IPS-NIHi7 (cell line): ENCODE results near the gene ADAM8.
A peak's percentile ranks its signal among the peaks of the same experiment; 100 is the strongest.
"Not testable (repeated sequence)": the region's sequence is repeated elsewhere in the genome, so short reads cannot be mapped to it uniquely, and the experiment has no call there.

Experiments
- DNase-seq: peaks from one replicate; pipeline ENCODE4 v3.0.0; 2012; ENCODE audit warnings: mixed read lengths; ENCODE audit errors: extremely low spot score

ADAM8 gene

DNA sequence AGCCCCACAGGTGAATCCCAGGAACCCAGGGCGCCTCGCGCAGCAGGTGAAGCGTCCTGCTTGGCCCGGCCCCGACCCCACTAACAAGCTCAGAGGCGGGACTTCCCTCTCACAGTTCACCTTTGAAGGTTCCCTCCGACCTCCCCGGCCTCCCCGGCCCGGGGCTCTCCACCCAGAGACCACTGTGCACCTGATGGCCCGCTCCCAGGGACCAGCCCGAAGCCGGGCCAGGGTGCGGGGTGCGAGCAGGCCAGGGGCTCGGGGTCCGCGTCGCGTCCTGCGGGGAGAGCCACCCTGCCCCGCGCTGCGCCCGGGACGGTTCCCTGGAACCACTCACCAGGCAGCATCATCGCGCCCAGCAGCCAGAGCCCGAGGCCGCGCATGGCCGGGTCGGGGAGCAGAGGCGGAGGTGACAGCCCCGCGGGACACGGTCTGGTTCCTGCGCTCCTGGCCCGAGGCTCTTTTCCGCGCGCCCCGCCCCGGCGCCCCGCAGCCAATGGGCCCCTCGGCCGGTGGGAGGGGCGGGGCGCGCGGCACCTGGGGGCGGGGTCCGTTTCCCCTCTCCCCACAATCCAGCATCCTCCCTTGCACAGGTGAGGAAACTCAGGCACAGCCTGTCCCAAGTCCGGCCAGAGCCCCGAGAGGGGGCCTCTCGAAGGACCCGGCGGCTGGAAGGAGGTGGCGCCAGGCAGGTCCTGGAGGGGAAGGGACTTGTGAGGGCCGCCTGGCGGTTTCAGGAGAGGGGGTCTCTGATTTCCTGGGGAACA, at the start of gene ADAM8:
ADAM8 (minus strand) TSS at position 434 of the 767 bp plus-strand sequence; CDS start at position 383, 51 bp downstream.
- DNase-seq, result peak; percentile 97

DNA sequence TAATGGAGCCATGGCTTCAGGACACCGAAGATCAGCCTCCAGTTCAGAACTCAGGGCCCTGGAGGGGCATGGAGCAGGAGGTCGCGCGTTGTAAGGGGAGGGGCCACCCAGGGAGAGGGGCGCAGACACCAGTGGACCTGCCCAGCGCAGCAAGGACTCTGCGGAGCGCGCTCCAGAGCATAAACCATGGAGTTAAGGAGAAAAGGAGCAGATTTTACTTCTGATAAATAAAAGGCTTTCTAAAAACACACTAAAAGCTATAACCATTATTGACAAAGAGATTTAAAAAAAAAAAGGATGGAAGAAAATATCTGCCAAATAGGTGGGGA, 49.5 kb upstream of the ADAM8 start:
- DNase-seq, result no peak

DNA sequence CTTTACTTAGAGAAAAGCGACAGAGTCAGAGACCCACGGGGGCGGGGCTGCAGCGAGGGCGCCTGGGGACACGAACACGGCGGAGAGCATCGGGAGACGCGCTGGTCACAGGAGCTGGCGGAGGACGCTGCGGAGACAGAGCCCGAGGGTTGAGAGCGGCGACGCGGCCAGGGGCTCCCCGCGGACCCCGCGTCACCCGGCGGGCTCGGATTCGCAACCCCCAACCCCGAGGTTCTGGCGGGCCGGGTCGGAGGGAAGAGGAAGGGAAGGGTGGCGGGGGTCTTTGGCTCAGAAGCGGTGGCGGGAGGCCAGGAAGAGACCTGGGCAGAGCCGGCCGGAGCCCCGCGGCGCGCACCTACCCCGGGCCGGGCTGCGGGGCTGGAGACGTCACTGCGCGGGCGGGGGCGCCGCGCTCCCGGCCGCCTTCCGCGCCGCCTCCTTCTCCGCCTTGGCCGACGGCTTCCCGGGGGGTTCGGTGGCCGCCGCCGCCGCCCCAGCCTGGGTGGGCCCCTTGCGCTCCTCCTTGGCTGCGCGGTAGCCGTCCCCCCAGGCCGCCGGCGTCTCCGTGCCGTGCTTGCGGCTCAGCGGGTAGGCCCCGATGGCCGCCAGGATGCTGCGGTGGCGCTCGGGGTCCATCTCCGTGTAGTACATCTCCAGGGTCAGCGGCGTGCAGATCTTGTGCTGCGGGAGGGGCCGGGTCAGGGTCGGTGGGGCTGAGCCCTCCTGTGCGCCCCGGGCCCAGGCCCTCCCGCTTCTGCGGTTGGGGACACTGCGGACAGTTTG, 49.0 kb upstream of the ADAM8 start:
- no peak for DNase-seq

DNA sequence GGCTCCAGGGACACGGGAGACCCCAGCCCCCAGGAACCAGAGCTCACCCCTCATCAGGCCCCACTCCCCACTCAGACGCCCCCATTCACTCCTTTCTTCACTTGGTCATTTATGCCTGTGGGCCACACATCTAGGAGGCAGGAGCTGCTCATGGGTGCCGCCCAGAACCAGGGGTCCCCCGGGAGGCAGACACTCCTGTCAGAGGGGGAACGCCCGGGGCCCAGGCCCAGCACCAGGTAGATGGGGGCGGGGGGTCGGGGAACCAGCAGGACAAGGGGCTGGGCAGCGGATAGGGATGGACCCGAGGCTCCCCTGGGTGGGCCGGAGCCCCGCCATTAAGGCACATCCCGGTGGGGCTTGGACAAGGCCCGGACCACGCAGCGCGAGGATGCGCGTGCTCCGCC, 48.2 kb upstream of the ADAM8 start:
- no peak for DNase-seq

DNA sequence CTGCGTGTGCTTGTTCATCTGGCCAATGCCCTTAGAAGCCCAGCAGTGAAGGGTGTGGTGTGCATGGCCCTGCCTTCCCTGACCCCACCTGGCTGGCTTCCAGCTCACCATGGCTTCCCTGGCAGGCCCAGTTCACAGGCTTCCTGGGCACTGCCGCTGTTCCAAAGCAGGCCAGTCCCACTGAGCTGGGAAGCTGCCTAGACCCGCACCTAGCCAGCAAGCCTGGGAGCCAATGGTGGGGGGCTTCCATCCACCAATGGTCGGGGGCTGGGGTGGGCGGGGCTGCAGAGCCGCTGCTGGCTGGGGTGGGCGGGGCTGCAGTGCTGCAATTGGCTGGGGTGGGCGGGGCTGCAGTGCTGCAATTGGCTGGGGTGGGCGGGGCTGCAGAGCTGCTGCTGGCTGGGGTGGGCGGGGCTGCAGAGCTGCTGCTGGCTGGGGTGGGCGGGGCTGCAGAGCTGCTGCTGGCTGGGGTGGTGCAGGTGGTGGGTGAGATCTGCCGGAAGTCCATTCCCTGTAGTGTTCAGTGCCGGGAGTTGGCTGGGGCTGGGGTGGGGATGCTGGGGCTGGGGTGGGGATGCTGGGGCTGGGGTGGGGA, 47.6 kb upstream of the ADAM8 start:
- peak; percentile 66 for DNase-seq

DNA sequence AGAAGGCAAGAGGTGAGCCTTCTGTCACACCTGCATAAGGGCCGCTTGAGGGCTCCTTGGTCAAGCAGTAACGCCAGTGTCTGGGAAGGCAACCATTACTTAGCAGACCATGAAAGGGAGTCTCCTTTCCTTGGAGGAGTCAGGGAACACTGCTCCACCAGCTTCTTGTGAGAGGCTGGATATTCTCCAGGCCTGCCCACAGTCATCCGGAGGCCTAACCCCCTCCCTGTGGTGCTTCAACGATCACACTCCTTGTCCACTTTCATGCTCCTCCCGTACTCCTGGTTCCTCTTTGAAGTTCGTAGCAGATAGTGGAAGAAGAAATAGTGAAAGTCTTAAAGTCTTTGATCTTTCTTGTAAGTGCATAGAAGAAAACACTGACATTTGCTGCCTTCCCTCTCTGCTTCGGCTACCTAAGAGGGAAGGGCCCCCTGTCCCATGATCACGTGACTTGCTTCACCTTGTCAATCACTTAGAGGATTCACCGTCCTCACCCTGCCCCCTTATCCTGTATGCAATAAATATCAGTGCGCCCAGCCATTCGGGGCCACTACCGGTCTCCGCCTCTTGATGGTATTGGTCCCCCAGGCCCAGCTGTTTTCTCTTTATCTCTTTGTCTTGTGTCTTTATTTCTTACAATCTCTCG, 45.5 kb upstream of the ADAM8 start:
- DNase-seq, result not testable (repeated sequence)

DNA sequence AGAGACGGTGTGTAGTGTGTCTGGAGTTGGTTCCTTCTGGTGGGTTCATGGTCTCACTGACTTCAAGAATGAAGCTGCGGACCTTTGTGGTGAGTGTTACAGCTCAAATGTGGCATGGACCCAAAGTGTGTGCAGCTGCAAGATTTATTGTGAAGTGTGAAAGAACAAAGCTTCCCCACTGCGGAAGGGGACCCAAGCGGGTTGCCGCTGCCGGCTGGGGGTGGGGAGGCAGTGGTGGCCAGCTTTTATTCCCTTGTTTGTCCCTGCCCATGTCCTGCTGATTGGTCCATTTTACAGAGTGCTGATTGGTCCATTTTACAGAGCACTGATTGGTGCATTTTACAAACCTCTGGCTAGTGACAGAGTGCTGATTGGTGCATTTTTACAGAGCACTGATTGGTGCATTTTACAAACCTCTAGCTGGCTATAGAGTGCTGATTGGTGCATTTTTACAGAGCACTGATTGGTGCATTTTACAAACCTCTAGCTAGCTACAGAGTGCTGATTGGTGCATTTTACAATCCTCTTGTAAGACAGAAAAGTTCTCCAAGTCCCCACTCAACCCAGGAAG, 44.3 kb upstream of the ADAM8 start:
- not testable (repeated sequence) for DNase-seq

DNA sequence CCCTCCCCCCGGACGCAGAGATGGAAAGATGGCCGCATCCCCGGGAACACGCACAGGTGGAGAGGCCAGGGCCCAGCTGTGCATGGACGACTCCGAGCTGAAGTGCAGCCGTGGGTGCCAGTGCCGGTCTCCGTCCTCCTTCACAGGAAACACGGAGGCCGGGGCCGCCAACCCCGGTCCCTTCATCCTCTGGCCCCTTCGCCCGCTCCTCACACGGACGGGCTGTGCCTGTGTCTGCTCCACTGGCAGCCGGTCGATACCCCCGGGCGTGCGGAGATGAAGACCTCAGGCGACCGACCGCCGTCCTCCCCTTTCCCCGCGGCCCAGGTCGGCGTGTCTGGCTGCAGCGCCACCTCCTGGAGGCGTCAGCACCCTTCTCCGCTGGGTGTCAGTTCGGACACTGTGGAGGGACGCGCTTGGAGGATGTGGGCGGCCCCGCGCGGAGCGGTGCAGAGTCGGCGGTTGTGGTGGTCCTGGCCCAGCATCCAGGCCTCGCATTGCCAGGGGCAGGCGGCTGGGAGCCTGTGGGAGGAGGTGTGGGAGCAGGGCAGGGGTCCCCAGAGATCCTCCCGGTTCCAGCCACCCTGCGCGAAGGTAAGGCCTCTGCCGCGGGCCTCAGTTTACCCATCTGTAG, 41.9 kb upstream of the ADAM8 start:
- DNase-seq, result peak; percentile 79

DNA sequence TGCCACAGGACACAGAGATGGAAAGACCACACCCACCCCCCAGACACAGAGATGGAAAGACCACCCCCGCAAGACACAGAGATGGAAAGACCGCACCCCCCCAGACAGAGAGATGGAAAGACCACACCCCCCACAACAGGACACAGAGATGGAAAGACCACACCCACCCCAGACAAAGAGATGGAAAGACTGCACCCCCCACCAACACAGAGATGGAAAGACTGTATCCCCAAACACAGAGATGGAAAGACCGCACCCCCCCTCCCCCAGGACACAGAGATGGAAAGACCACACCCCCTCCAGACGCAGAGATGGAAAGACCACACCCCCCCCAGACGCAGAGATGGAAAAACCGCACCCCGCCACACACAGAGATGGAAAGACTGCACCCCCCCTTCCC, 40.1 kb upstream of the ADAM8 start:
- DNase-seq, result no peak

DNA sequence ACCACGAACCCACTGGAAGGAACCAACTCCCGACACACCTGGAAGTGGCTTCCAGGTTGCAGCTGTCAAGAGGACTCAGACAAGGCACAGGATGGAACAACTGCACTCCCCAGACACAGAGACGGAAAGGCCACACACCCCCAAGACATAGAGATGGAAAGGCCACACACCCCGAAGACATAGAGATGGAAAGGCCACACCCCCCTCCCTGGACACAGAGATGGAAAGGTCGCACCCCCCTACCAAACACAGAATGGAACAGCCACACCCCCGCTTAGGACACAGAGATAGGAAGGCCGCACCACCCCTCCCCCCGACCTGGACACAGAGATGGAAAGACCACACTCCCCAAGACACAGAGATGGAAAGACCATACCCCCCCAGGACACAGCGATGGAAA, 39.6 kb upstream of the ADAM8 start:
- DNase-seq, result no peak

DNA sequence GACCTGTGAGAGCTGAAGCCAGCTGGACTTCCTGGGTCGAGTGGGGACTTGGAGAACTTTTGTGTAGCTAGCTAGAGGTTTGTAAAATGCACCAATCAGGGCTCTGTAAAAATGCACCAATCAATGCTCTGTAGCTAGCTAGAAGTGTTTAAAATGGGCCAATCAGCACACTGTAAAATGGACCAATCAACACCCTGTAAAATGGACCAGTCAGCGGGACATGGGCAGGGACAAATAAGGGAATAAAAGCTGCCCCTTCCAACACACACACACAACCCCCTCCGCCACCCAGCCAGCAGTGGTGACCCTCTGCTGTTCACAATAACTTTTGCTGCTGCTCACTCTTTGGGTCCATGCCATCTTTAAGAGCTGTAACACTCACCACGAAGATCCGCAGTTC, 39.2 kb upstream of the ADAM8 start:
- no peak for DNase-seq

DNA sequence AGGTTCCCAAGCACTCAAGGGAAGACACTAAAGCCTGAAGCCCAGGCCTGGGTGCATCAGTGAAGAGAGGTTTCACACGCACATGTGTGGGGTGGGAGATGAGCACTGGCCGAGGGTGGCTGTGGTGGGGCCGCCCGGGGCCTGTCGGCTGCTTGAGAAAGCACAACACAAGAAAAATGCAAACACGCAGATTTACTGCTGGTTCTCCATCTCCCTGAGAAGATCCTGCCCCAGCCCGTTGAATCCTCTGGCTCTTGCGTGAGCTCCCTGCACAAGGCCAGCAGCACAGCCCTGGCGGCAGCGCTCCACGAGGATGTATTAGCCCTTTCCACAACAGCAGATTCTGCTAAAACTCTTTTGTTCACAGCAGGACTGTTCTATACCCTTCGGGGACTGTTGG, 38.2 kb upstream of the ADAM8 start:
- no peak for DNase-seq

DNA sequence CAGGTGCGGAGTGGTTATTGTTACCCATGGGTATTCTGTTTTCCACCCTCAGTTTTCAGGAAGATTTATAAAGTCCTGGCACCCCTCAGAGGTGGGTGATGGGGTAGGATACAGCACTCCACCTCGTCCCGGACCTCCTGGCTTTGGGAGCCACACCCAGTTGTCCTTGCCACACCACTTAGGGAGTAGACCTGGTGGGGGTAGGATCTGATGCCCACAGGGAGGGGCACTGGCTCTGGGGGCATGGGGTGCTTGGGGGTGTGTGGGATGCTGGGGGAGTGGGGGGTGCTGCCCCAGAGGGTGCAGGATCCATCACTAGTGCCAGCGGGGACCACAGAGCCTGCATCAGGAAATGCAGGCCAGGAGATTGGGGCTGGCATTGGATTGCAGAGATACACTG, 36.5 kb upstream of the ADAM8 start:
- DNase-seq, result no peak

DNA sequence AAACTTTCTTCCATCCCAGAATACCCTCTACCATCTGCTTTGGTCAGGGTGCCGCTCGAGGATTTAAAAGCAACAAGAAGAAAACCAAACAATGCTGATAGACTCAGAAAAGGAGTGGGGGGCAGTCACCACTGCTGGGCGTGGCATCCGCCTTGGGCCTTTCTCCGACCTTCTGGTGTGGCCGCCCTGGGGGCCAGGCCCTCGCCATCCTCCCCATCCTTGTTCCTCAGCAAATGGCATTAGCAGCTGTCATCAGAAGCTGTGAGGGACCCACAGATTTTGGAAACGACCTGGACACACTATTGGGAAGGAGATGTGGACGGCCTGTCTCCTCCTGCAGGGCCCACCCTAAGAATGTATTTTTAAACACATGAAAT, 36.1 kb upstream of the ADAM8 start:
- no peak for DNase-seq

DNA sequence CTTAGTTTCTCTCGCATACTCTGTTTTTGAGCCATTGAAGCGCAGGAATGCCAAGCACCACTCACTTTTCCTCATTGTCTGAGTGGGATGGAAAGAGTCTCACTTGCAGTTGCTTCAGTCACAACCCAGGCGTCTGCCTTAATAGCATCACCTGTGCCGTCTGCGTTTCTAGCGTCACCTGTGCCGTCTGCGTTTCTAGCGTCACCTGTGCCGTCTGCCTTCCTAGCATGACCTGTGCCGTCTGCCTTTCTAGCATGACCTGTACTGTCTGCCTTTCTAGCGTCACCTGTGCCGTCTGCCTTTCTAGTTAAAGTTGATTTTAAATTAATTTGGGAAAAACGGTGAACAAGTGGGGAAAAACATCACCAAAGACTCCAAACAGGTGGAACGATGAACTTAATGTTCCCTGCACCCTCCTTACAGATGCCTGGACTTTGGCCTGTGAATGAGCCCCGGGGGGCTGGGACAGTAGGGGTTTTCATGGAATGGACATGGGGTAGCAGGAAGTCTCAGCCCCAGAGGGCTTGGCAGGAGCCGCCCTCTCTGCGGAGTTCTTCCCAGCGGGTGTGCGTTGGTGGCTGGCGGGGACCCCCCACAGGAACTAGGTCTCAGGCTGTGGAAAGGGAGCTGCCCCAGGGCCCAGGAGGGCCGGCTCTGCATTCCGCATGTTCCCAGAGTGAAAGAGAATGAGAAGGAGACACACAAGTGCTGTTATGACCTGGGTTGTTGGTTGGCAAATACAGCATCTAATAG, 35.5 kb upstream of the ADAM8 start:
- DNase-seq, result no peak

DNA sequence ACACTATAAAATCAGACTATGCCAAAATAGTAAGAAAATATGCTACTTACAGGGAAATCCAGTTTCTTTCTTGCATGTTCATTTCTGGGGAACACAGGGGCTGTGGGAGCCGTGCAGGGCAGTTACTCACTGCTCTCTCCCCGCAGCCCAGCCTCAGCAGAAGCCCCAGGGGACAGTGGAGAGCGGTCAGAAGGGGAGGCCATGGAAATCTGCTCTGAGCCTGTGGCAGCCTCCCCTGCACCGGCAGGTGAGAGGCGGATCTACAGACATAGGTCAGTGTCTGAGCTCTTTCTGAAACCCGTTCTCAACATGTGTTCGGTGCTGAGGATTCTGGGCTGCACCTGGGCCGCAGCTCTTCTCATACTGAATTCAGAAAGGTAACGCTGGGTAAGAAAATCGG, 34.9 kb upstream of the ADAM8 start:
- DNase-seq, result no peak

DNA sequence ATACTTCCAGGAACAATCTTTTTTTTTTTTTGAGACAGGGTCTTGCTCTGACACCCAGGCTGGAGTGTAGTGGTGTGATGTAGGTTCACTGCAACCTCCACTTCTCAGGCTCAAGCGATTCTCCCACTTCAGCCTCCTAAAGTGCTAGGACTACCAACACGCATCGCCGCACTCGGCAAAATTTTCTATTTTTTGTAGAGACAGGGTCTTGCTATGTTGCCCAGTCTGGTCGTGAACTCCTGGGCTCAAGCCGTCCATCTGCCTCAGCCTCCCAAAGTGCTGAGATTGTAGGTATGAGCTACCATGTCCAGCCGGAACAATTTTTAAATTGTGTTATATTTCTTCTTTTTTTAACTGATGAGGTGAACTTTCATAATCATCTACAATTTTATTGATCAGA, 34.1 kb upstream of the ADAM8 start:
- no peak for DNase-seq

DNA sequence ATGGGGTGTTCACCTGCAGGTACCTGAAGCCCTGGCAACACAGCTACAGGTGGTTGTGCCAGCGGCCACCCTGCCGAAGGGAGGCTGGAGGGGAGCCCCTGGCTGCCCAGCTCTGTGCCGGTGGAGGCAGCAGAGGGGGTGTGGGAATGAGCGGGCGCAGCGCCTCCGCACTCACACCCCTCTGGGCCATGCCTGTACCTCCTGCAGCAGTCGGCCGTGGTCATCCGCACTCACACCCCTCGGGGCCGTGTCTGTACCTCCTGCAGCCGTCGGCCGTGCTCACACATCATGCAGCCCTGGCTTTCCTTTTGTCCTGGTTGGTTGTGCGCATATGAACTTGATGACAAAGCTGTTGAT, 33.7 kb upstream of the ADAM8 start:
- no peak for DNase-seq

DNA sequence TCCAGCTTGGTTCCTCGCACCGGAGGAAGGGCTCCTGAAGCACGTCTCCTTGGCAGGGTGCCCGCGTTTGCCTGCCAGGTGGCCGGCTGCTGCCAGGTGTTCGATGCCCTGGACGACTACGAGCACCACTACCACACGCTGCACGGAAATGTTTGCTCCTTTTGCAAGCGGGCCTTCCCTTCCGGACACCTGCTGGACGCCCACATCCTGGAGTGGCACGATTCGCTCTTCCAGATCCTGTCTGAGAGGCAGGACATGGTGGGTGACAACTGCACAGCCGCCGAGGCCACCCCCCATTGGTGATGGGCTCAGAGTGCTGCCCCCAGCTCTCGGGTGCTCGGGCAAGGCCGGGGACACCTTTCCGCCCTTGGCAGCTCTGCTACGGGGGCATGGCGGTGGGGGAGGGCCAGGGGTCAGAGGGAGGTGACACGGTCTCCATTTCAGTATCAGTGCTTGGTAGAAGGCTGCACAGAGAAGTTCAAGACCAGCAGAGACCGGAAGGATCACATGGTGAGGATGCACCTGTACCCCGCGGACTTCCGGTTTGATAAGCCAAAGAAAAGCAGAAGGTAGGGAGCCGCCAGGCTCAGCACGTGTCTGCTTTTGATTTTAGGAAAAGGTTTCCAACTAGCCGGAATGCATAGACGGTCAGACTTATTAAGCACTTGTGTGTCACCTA, 33.2 kb upstream of the ADAM8 start:
- no peak for DNase-seq

DNA sequence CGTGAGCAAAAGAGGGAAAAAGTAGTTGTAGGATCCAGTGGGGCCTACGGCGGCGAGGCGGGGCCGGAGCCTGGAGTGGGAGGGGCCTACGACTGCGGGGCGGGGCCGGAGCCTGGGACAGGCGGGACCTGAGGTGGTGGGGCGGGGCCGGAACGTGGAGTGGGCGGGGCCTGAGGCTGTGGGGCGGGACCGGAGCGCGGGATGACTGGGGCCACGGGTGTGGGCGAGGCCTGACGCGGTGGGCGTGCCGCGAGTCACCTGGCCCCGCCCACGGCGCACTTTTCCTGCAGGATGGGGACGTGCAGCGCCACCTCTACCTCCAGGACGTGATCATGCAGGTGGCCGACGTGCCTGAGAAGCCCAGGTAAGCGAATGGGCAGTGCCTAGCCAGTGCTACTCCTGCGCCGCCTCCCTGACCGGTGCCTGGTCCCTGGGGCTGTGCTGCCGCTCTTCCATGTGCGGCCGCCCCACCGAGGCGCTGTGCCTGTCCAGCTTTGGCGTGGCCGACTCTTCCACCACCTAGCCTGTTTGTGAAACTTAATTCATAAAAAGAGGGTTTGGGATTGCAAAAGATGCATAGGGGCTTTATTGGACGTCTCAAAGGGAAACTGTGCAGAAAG, 32.5 kb upstream of the ADAM8 start:
- DNase-seq, result peak; percentile 97
